ENCODE data around the gene JMJD8.

- TF ChIP-seq POLR2AphosphoS5 (IDR thresholded peaks at IDR 0.05; ENCODE audit: insufficient read depth in 1 of 2, low read depth in 1 of 2) (no peak), CTCF (IDR thresholded peaks at IDR 0.05) (no peak)
These were observed 33.5 kb upstream of the JMJD8 start for GRCh38 chr16:717450-718245.

All from vagina (tissue), 2 donors.